HG02610 (cell line): ENCODE results near the gene TMEM242.

Experiments used
- ATAC-seq: cut with Tn5 transposase; IDR thresholded peaks from one replicate; pipeline ENCODE4 v1.9.1; 2021; ENCODE audit warnings: mild to moderate bottlenecking, moderate library complexity; ENCODE audit not compliant: unreplicated experiment

TMEM242 gene

GRCh38 chr6:157255079-157255478 is 68.2 kb downstream of the TMEM242 start:
- ATAC-seq = no peak

GRCh38 chr6:157254538-157254937 is 68.8 kb downstream of the TMEM242 start:
- ATAC-seq = no peak

DNA sequence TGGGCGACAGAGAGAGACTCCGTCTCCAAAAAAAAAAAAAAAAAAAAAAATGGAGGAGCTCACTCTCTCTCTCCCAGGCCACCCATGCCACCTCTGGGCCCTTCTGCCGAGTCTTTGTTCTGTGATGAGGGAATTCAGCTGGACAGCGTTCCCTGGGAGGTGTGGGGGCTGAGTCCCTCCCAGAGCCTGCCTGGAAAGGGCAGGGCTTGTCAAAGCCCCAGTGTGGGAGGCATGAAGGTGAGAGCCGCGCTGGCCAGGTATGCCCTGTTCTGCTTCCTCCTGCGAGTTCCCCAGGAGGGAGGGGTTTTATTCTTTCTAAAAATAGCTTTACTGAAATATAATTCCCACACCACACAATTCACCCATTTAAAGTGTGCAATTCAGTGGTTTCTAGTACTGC is 69.6 kb downstream of the TMEM242 start:
- ATAC-seq = no peak

GRCh38 chr6:157253017-157253416 is 70.3 kb downstream of the TMEM242 start:
- ATAC-seq = no peak

DNA sequence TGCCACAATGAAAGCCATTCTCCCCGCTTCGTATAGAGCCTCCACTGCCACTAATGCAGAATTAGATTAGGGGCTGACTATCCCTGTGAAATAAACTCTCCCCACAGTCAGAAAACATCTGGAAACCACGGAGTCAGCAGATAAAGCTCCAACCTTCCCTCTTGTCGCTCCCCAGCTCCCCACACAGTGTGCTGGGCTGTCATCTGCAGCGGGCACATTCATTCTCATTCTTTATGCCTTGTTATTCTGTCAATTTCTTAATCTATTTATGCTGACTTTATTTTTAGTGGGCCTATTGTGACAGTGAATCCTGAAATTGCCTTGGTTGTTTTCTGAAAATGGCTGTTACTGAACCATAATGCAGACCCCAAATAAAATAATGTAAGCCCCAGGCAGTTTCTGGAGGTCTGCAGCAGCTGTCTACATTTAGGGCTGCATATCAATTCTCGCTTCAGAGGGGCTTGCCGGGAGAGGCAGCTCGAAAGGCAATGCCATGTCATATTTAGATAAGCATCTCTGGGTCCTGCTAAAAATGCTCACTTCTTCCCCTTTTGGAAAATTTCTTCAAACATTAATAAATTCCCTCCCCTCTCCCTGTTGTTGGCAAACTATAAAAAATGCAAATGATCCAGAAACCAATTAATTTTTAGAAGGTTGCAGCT is 71.6 kb downstream of the TMEM242 start:
- ATAC-seq = no peak

DNA sequence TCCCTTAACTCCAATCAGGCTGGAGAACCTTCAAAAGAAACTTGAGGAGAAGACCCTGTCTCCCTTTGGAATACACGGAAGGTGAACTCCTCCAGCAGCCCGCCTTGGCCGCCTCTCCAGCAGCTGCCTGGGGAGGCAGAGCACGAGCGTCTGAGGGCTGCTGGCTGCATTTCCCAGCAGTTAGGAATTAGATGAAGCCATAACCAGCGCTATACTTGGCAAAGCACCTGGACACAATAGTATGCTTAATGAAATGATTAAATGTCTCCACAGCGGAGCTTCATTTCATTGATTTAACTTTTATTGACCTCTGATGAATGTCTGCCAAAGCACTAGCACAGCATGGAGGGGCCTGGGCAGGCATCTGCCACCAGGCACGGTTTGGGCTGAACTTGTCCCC is 73.5 kb downstream of the TMEM242 start:
- ATAC-seq = no peak

- no peak for ATAC-seq
Measured at GRCh38 chr6:157248264-157248663, 75.1 kb downstream of the TMEM242 start.

DNA sequence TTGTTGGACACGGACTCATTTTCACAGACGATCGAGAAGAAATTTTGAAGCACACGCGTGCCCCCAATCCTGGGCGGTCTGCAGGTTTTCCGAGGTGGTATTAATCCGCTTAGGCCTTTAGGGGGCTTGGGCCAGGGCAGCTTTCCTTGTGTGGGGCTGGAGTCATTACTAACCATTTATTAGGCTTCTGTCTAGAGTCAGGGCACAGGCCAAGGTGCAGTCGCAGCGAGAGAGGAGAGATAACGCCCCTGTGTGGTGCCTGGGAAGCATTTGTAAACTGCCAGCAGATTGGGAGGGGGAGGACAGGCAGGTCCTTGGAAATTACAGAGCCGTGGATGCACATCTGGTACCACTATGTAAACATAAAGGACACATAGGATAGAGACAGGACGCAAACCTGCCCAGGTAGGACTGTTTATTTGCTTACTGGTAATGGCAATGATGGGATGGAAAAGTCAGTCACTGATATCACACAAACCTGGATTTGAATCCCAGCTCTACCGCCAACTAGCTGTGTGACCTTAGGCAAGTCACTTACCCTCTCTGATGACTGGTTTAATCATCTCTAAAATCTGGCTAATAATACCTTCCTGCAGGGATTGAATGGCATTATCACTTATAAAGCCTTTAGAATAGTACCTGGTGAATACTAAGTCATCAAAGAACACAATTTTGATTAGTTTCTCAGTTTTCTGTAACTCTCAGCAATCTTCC is 76.4 kb downstream of the TMEM242 start:
- ATAC-seq = no peak

DNA sequence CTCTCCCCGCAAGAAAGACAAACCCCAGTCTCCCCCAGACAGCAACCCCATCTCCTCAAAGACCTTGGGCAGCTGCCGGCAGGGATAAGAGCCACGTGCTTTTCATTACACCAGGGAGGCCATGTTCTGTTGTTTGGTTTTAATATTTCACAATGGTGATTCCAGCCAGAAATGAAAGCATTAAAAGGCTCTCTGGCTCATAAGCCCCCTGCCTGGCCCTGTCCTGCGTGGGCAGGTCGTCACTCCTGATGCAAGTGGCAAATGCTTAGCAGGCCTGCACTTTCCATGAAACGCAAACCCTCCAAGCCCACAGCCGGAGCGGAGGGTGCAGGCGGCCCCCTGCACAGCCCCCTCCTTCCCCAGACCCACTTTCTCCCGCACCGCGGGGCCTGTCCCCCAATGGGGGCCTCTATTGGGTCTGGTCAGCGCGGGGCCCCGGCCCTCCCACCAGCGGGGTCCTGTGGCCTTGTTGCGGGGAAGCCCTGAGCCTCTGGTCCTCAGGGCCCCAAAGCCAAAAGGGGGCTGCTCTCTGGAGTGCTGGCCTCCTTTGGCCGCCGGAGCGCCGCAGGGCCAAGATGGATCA is 77.2 kb downstream of the TMEM242 start:
- no peak for ATAC-seq

DNA sequence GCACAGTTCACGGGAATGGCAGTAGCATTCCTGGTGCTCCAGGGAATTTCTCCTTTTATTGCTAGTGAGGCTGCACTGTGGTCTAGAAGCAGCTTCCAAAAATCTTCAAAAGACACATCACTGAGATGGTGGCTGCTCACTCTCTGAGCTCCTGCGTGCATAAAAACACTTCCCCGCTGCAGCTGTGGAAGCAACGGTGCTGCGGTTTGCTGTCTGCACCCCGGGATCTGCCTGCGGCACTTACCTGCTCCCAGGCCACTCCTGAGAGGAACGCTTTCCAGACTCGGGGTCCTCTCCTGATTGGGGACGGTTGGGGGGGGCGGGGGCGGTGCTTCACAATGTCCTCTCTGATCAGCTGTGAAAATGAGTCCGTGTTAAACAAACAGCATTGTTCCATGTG is 77.9 kb downstream of the TMEM242 start:
- no peak for ATAC-seq

GRCh38 chr6:157244780-157245179 is 78.5 kb downstream of the TMEM242 start:
- no peak for ATAC-seq

- no peak for ATAC-seq
Measured at GRCh38 chr6:157244175-157244574, 79.1 kb downstream of the TMEM242 start.

DNA sequence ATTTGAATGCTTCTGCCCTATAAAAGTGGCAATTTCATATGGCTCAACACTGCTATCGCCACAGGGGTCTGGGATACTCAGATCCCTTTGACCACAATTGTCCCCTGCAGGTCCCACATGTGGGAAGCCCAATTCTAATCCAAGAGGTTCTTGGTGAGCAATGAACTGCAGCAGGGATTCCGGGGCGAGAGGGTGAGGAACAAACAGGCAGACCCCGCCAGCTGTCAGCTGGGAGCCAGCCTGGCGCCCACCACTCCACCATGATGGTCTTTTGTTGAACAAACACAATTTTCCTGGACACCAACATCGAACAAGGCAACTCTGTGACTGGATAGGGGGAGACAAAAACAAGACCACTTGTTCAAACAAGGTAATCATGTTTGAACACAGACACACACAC is 80.5 kb downstream of the TMEM242 start:
- ATAC-seq = no peak

DNA sequence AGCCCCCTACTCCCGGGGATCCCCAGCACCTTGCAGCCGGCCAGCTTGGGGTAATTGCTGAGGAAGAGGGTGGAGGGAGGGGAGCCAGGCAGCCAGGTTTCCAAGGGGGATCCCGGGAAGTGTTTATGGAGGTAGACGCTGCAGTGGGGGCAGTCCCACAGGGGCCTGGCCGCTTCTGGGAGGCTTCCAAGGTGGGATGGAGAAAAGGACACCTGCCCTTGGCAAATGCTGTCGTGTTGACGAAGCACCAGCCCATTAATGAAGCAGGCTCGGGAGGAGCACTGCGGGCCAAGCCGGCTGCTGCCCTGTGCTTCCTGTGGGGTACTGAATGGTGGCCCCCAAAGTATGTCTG is 82.4 kb downstream of the TMEM242 start:
- ATAC-seq = no peak

DNA sequence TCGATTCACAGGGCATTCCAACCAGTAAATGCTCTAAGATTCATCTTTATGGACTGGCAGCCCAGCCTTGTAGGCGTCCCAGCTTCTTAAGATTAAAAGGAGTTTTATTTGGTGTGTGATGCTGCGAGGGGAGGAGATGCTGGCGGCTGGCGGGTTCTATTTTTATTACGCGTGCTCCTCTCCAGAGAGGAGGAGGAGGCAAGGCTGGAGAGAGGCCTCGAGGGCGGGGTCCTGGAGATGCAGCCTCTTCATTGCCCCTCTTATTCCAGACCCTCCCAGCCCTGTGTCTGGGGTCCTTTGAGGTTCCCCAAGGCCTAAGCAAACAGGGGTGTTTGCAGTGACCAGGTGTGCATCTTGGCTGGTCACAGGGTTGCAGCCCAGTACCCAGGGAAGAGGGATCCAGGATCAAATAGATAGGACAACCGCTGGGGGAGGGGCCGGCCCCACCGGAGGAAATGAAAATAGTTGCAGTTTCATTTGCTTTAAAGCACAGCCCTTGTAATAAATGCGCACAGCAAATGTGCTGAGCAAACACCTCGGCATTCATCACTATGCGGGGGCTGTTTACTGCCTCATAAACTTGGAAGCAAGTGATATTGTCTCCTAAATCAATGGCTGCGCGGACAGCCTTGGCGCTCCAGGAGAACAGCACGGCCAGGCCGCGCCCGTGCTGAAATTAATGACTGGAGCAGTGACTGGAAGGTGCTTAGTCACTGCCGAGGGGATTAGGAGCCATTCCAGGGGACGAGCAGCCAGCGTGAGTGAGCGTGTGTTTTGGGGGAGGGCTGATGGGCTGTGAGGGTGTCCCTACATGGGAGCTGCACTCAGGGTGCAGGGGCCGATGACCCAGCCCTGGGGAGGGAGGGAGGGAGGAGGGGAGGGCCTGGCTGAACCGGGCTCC is 83.0 kb downstream of the TMEM242 start:
- ATAC-seq = no peak

DNA sequence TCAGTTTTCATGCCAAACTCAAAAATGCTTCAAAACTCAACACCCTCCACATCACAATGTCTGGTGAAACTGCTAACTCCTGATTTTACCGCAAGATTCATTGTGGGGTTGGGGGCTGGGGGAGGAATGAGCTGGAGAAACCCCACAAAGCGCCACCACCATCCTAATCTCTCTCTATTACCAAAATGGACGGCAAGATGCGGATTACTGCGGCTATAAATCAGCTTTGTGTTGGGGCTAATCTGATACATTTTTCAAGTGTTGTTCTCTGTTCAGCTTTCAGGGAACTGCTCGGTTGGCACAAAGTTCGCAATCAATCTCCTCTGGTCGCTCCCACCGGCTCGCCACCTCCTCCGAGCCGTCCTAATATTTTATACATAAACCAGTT is 83.7 kb downstream of the TMEM242 start:
- ATAC-seq = no peak
